GM12891 (cell line): ENCODE data around the gene TP53I13.

Experiments used
- POLR2A ChIP-seq: IDR thresholded peaks from 2 replicates; pipeline ENCODE4 v1.6.1; 2011; ENCODE audit warnings: low read depth, low read length, control low read depth
- POLR2AphosphoS5 ChIP-seq: IDR thresholded peaks from 2 replicates; pipeline ENCODE4 v1.6.1; 2011; ENCODE audit warnings: low read depth, low read length, control low read depth
- SPI1 ChIP-seq: IDR thresholded peaks from 2 replicates; pipeline ENCODE4 v1.6.1; 2011; ENCODE audit warnings: low read depth, low read length, control low read depth
- TAF1 ChIP-seq: IDR thresholded peaks from 2 replicates; pipeline ENCODE4 v1.6.1; 2011; ENCODE audit warnings: low read depth, low read length, control low read depth

GRCh38 chr17:29611351-29612093 lies 43.0 kb downstream of the TP53I13 start:
- TF ChIP-seq POLR2A (no peak), POLR2AphosphoS5 (no peak), TAF1 (no peak), SPI1 (no peak)
